HG03521 (cell line): ENCODE measurements around the gene TRAM2.

Experiments used
- ATAC-seq: cut with Tn5 transposase; IDR thresholded peaks from one replicate; pipeline ENCODE4 v1.9.1; 2021; ENCODE audit warnings: mild to moderate bottlenecking, moderate library complexity; ENCODE audit not compliant: unreplicated experiment

TRAM2 gene

DNA sequence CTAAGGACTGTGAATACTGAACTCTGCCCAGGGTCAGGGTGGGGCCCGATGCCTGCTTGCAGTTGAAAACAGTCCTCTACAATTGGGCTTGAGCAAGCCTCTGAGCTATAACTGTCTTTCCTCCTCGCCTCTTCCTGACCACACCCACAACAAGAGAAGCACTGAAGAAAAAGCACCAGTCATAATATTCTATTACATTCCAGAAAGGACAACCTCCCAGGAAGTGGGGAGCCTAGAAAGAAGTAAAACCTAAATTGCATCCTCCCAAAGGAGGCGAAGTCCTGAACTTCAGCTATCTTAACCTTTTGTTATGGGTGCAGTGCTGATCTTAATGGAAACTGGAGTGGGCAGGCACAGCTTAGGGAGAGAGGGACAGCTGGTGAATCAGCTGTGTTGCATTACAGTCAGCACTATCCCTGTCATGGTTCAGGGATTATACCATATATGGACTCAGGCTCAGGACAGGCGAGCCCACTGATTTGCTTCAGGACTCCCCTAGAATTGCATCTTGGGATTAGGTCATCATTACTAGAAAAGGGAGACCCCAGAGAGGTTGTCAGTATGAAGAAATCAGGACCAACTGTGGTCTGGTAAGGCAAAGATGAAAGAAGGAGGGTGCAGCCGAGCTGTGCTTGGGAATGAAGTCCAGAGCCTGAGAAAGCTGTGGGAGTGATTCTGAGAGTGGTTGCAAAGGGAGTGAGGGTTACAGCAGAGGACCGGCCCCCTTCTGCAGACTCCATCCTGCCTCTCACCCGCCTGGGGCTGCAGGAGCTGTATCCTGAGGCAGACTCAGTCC is 18.3 kb upstream of the TRAM2 start:
- ATAC-seq = peak; percentile 47

DNA sequence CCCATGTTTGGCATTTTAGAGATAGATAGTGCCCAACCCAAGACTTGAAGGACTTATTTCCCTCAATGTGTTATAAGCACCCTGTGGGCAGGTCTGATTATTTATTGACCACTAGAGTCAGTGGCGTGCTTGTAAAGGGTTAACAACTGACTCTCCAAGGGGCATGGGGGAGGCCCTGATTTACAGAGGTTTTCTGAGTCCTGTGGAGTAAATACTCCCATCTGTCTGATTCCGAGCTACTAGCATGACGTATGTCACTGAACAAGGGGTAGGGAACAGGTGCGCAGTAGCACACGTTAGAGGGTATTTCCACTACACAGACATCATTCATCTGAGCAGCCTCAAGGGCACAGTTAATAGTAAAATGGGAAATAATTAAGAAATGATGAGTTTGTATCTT is 17.4 kb upstream of the TRAM2 start:
- no peak for ATAC-seq

DNA sequence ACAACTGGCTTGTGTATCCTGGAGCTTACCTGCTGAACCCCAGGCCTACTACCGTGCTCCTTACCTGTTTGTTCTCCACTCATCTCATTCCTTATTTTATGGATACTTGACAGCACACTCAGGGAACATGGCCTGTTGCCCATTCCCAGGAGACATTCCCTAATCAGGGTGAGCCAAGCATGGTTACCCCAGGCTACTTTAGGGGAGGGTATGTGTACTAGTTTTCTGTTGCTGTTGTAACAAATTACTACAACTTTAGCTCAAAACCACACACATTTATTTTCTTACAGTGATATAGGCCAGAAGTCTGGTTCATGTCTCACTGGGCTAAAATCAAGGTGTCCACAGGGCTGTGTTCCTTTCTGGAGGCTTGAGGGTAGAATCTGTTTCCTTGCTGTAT is 15.0 kb upstream of the TRAM2 start:
- no peak for ATAC-seq

GRCh38 chr6:52590152-52590891 is 13.5 kb upstream of the TRAM2 start:
- no peak for ATAC-seq

- no peak for ATAC-seq
These were observed 11.8 kb upstream of the TRAM2 start for GRCh38 chr6:52588710-52589091.

GRCh38 chr6:52588087-52588709 is 11.3 kb upstream of the TRAM2 start:
- no peak for ATAC-seq

GRCh38 chr6:52587001-52587400 is 10.1 kb upstream of the TRAM2 start:
- ATAC-seq = no peak

- no peak for ATAC-seq
These were observed 7.3 kb upstream of the TRAM2 start for GRCh38 chr6:52584203-52584602.

DNA sequence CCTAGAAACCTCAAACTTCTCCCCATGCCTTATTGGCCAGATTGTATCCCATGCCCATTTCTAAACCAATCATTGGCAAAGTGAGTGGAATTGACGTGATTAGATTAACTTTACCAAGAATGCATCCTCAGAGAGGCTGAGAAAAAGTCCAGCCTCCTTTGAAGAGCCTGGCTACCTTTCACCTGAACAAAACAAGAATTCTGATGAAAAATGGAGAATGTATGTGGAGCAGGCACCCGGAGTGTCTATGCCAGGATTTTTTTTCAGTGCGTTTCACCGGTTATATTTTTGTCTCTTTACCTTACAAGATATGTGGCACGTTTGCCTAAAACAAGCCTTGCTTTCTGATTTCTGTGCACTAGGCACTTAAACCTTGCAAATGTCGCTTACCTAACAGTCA is 6.1 kb upstream of the TRAM2 start:
- no peak for ATAC-seq

DNA sequence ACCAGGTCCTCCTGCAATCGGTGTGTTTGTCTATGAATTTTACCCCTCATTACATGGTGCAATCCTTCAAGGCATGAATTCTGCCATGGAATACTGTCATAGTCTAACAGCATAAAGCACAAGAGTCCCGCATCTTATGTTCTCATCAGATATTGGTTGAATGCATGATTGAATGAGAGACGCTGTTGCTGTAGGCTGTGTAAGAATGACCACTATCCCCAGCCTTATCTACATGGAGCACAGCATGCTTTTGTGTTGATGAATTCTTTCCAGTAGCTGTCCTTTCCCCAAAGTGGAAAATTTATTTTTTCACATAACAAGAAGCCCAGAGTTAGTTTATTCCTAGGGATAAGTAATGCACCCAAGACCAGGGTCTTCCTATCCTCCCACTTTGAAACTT is 5.6 kb upstream of the TRAM2 start:
- no peak for ATAC-seq

- ATAC-seq = no peak
These were observed 4.0 kb upstream of the TRAM2 start for GRCh38 chr6:52580905-52581304.

DNA sequence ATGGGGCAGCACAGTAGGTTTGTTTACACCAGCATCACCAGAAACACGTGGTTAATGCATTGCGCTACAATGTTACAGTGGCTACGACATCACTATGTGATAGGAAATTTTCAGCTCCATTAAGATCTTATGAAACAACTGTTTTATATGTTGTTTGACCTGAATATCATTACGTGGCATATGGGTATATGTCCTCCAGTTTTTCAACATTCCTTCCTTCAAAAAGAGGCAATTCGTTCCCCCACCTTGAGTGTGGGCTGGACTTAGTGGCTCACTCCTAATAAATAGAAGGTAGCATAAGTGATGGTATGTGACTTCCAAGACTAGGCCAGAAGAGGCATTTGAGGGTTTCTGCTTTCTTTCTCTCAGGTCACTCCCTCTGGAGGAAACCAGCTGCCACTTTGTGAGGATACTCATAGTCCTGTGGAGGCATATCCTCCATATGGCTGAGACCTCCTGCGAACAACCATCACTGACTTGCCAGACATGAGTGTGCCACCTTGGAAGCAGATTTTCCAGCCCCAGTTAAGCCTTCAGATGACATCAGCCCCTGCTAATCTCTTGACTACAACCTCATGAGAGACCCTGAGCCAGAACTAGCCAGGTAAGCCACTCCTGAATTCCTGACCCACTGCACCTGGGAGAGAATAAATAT is 2.3 kb upstream of the TRAM2 start:
- no peak for ATAC-seq

DNA sequence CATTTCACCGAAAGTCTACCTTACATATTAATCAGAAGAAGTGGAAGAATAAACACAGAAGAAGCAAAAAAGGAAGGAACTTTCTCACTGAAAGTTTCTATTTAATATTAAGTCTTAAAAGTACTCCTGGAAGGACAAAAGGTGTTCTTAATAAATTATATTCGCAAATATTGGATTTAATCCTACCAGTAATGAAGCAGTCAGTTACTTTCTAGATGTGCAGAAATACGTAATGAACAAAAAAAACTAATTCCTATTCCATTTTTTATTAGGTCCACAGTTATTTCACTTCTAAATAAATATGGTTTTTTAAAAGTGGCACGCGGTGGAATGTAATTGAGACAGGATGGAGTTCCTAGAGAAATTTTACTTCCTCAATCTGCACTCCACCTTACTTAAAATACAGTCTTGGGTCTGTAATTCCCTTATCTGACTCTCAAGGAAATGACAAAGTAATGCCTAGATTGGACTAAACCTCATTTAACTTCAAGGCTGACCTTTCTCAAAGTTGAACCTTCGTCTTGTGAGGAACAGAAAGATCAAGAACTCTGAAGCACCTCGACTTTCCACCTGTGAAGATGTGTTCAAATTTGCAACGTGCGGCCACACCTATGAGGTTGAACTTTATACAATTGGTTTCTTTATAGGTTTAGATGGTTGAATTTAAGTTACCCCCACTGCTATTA is 1.1 kb upstream of the TRAM2 start:
- no peak for ATAC-seq

DNA sequence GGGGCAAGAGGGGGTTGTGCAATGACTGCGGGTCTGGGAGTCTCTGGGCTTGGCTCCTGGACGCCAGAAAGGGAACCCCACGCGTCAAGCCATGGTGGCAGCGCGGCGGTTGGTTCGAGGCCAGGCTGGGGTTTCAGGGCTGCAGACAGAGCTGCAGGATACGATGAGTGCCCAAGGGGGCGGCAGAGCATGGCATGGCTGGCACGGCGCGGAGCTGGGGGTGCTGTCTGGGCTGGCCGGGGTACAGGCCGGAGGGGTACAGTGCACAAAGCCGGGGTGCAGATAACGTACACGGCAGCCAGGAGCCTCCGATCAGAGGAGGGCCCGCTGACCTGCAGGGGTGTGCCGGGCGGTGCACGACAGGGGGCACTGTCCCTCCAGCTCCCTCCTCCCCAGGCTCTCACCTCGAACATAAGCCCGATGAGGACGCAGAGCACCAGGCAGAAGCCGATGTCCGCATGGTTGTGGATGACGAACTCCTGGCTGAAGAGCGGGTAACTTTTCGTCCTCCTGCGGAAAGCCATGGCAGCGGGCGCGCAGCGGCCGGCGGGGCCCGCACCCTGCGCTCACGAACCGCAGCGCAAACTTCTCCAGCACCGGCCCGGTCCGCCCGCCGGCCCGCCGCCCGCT is 353 bp downstream of the TRAM2 start:
- peak; percentile 50 for ATAC-seq

GRCh38 chr6:52576054-52576391 is 837 bp downstream of the TRAM2 start:
- ATAC-seq = no peak

- ATAC-seq = no peak
These were observed 1.4 kb downstream of the TRAM2 start for GRCh38 chr6:52575502-52575892.

DNA sequence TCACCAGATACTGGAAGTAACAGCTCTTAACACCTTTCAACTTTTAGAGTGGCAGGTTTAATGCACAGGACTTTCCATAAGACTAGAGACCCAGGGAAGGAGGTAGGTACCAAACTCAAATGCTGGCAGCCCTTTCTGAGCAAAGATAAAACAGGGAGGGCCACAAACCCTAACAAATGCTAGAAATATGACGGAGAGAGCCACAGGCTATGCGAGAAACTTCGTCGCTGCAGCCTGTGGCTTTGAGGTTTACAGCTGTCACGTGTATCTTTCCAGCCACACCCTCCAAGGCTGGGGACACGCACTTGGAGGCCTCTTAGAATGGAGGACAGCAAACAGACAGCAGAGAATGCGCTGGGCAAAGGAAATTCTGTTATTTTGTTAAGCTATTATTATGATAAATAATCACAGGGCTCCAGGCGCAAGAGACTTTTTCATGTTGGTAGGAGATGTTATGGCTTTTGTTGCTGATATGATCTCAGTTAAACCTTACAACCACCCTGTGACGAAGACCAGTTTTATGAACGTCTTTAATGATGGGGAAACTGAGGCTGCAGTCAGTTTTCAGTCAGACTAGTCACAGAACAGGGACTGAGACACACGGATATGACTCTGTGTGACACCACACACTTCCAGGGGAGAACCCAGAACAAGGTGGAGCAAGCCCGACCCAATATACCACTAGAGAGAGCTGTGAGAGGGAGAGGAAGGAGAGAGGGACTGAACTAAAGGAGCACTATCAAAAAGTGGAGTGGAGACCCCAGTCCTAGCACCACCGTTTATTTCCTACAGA is 2.0 kb downstream of the TRAM2 start:
- ATAC-seq = peak; percentile 46

DNA sequence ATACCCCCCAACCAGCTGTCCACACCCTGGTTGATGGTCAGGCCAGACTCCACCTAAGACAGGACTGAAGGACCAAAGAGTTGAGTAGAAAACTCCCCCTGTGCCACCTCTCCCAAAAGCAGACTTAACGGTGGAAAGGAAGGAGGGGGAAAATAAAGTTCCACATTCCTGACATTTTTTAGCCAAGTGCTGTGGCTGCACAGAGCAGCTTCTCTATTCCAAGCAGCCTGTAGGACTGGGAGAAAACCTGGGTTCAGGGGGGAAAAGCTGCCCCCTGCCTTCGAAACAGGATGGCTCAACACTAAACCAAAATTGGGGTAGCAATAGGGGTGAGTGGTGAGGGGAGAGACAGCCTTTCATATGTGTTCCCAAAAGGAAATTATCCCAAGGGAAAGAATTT is 3.6 kb downstream of the TRAM2 start:
- no peak for ATAC-seq

DNA sequence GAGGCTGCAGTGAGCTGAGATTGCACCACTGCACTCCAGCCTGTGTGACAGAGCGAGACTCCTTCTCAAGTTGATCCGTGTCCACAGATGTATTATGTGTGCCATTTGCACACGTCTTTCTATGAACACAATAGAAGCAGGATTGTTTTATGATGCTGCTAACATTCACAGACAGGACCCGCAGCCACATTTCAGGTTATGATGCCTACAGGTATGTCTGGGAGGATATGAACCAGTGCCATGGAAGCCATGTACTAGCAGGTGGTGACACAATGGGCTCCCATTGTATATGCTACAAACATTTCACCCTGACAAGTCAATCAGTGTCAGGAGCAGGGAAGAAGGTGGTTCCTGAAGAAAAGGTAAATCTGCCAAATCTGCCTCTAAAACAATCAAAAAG is 4.3 kb downstream of the TRAM2 start:
- no peak for ATAC-seq
